Activated CD4-positive, alpha-beta memory T cell treated with anti-CD3 and anti-CD28 coated beads, Interleukin-2, amount 10 ng/mL, durations not matched to agents 7 days and 5 days (primary cell): ENCODE results near the gene CNNM2. TPM values are rescaled to one million over a fixed set of nuclear protein-coding genes. Genes with fewer than 3 reads are reported as not detected.
"Not testable (repeated sequence)": the region's sequence is repeated elsewhere in the genome, so short reads cannot be mapped to it uniquely, and the experiment has no call there.

Source experiments
- CTCF ChIA-PET: fragments of 350-600 bp; sonication (Branson Sonifier 250); formaldehyde crosslinking; loops from one replicate; lab custom pipeline; 2021; ENCODE audit warnings: antibody characterized with exemption, inconsistent platforms; lab: Charles Lee
- POLR2A ChIA-PET: fragments of 350-600 bp; sonication (Branson Sonifier 250); formaldehyde crosslinking; loops from one replicate; lab custom pipeline; 2021; ENCODE audit warnings: antibody characterized with exemption; lab: Charles Lee
- DNase-seq: peaks from one replicate; pipeline ENCODE4 v3.0.0-alpha.2; 2020
- H3K27ac Mint-ChIP-seq: one replicate; pipeline ENCODE4 v1.8.0; 2021; ENCODE audit warnings: mild to moderate bottlenecking, mixed read lengths
- H3K27me3 Mint-ChIP-seq: one replicate; pipeline ENCODE4 v1.8.0; 2021; ENCODE audit warnings: mixed read lengths
- H3K36me3 Mint-ChIP-seq: one replicate; pipeline ENCODE4 v1.8.0; 2021; ENCODE audit warnings: low read depth, mixed read lengths
- H3K4me1 Mint-ChIP-seq: one replicate; pipeline ENCODE4 v1.8.0; 2021; ENCODE audit warnings: mixed read lengths
- H3K4me3 Mint-ChIP-seq: one replicate; pipeline ENCODE4 v1.8.0; 2021; ENCODE audit warnings: mild to moderate bottlenecking, mixed read lengths
- H3K9me3 Mint-ChIP-seq: one replicate; pipeline ENCODE4 v1.8.0; 2021; ENCODE audit warnings: mixed read lengths
- total RNA-seq, 2 experiments: library from RNA; stranded (reverse); gene quantifications; one replicate each; pipeline ENCODE4 v1.2.3, GENCODE V29; 2021

Gene CNNM2
- total RNA-seq, 2 experiments from 2014 or later, result 7.9 to 8.4 TPM

GRCh38 chr10:102962267-102962666 is 44.2 kb downstream of the CNNM2 start:
- POLR2A ChIA-PET, result no interaction called here
- CTCF ChIA-PET, result no interaction called here
- H3K27me3 Mint-ChIP-seq, result no peaks in the 10 kb centered on the region
- no peak overlapping the region for H3K27ac Mint-ChIP-seq
- H3K36me3 Mint-ChIP-seq, result no peaks in the 10 kb centered on the region
- no peak for DNase-seq
- no peak overlapping the region for H3K4me3 Mint-ChIP-seq
- H3K9me3 Mint-ChIP-seq, result no peaks in the 10 kb centered on the region
- H3K4me1 Mint-ChIP-seq, result no peaks in the 10 kb centered on the region

- no peaks in the 10 kb centered on the region for H3K4me1 Mint-ChIP-seq
- POLR2A ChIA-PET, result no interaction called here
- CTCF ChIA-PET, result no interaction called here
- H3K27me3 Mint-ChIP-seq, result no peaks in the 10 kb centered on the region
- H3K9me3 Mint-ChIP-seq, result no peaks in the 10 kb centered on the region
- H3K36me3 Mint-ChIP-seq, result no peaks in the 10 kb centered on the region
- DNase-seq, result no peak
- no peak overlapping the region for H3K27ac Mint-ChIP-seq
- no peak overlapping the region for H3K4me3 Mint-ChIP-seq
Observed at GRCh38 chr10:102962951-102963755, 45.1 kb downstream of the CNNM2 start.

- no peaks in the 10 kb centered on the region for H3K36me3 Mint-ChIP-seq
- no peak overlapping the region for H3K27ac Mint-ChIP-seq
- CTCF ChIA-PET, result interaction anchor here (0.5 kb wide), 1 partner anchor 69 kb away, joined by 4 read pairs; no protein-coding TSS in a partner anchor
- H3K27me3 Mint-ChIP-seq, result no peaks in the 10 kb centered on the region
- no peak overlapping the region for H3K4me3 Mint-ChIP-seq
- POLR2A ChIA-PET, result no interaction called here
- no peaks in the 10 kb centered on the region for H3K4me1 Mint-ChIP-seq
- no peak for DNase-seq
- no peaks in the 10 kb centered on the region for H3K9me3 Mint-ChIP-seq
Observed at GRCh38 chr10:102963756-102964025, 45.6 kb downstream of the CNNM2 start.

DNA sequence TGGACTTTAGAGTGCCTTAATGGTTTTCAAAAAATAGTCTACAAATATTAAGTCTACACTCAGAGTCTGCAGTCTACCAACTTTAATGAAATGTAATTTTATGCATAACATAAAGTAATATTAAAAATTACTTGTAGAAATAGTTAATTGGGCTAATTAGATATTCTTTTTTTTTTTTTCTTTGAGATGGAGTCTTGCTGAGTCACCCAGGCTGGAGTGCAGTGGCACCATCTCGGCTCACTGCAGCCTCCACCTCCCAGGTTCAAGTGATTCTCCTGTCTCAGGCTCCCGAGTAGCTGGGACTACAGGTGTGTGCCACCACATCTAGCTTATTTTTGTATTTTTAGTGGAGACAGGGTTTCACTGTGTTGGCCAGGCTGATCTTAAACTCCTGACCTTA is 46.0 kb downstream of the CNNM2 start:
- H3K4me1 Mint-ChIP-seq, H3K27me3 Mint-ChIP-seq, POLR2A ChIA-PET, DNase-seq, H3K27ac Mint-ChIP-seq, H3K36me3 Mint-ChIP-seq, H3K4me3 Mint-ChIP-seq, H3K9me3 Mint-ChIP-seq: not testable (repeated sequence)
- CTCF ChIA-PET, result interaction anchor here (0.5 to 1.0 kb wide), 2 partner anchors 11 to 68 kb away, joined by 3 to 4 read pairs; no protein-coding TSS in a partner anchor

DNA sequence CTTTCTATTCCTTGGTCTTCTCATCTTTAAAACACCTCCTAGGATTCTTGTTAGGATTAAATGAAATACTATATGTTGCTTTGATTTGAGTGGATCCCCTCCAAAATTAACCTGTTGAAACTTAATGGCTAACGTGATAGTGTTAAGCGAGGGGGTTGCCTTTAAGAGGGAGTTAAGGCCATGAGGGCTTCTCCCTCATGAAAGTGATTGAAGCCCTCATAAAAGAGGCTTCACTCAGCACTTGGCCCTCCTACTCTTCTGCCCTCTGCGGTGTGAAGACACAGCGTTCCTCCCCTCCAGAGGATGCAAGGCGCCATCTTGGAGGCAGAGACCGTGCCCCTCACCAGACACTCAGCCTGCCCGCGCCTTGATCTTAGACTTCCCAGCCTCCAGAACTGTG is 46.6 kb downstream of the CNNM2 start:
- ChIA-PET POLR2A (no interaction called here), CTCF (interaction anchor here (1.0 kb wide), 1 partner anchor 12 kb away, joined by 3 read pairs; no protein-coding TSS in a partner anchor)
- H3K4me3 Mint-ChIP-seq, result no peak overlapping the region

DNA sequence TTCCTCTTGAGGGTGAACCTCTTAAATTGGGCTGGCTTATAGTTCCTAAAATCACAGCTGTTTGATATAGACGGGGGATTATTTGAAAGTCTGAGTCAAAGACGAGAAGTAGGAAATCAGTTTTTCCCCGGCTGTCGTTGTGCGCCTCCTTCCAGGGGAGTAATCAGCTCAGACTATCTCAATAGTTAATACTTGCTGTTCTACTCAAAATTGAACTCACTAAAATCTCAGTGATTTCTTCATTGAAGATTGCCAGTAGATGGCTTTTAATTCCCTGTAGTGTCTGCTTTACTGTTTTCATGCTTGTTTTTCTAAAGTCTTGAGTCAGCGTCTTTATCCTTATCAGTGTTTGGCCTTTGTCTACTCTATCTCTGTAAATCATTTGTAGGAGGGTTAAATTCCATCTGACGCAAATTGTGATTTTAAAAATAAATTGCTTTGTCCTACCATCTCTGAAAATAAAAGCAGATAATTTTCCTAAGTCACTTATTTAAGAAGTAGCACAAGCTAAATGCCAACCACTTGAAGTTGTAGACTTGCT is 47.3 kb downstream of the CNNM2 start:
- Mint-ChIP-seq H3K27me3 (no peaks in the 10 kb centered on the region), H3K36me3 (no peaks in the 10 kb centered on the region), H3K9me3 (no peaks in the 10 kb centered on the region), H3K27ac (no peak overlapping the region), H3K4me1 (no peaks in the 10 kb centered on the region), H3K4me3 (no peak overlapping the region)
- DNase-seq, result no peak
- ChIA-PET POLR2A (no interaction called here), CTCF (interaction anchor here (1.0 kb wide), 1 partner anchor 13 kb away, joined by 3 read pairs; no protein-coding TSS in a partner anchor)

More for the DNA sequence above, 46.6 kb downstream of the CNNM2 start:
- Mint-ChIP-seq H3K4me1 (no peaks in the 10 kb centered on the region), H3K27me3 (no peaks in the 10 kb centered on the region), H3K27ac (no peak overlapping the region), H3K36me3 (no peaks in the 10 kb centered on the region), H3K9me3 (no peaks in the 10 kb centered on the region)
- DNase-seq, result no peak

- no peaks in the 10 kb centered on the region for H3K27me3 Mint-ChIP-seq
- H3K9me3 Mint-ChIP-seq, result no peaks in the 10 kb centered on the region
- H3K27ac Mint-ChIP-seq, result no peak overlapping the region
- no peak for DNase-seq
- no peaks in the 10 kb centered on the region for H3K36me3 Mint-ChIP-seq
- no peaks in the 10 kb centered on the region for H3K4me1 Mint-ChIP-seq
- H3K4me3 Mint-ChIP-seq, result no peak overlapping the region
- CTCF ChIA-PET, result no interaction called here
- POLR2A ChIA-PET, result no interaction called here
Observed at GRCh38 chr10:102967123-102967522, 49.0 kb downstream of the CNNM2 start.

- Mint-ChIP-seq H3K4me3 (no peak overlapping the region), H3K4me1 (no peaks in the 10 kb centered on the region), H3K36me3 (no peaks in the 10 kb centered on the region), H3K27ac (no peak overlapping the region), H3K27me3 (no peaks in the 10 kb centered on the region), H3K9me3 (no peaks in the 10 kb centered on the region)
- DNase-seq, result no peak
- POLR2A ChIA-PET, result no interaction called here
- CTCF ChIA-PET, result interaction anchor here (0.7 kb wide), 1 partner anchor 135 kb away, joined by 4 read pairs; no protein-coding TSS in a partner anchor
Observed at GRCh38 chr10:102970562-102971340, 52.7 kb downstream of the CNNM2 start.

DNA sequence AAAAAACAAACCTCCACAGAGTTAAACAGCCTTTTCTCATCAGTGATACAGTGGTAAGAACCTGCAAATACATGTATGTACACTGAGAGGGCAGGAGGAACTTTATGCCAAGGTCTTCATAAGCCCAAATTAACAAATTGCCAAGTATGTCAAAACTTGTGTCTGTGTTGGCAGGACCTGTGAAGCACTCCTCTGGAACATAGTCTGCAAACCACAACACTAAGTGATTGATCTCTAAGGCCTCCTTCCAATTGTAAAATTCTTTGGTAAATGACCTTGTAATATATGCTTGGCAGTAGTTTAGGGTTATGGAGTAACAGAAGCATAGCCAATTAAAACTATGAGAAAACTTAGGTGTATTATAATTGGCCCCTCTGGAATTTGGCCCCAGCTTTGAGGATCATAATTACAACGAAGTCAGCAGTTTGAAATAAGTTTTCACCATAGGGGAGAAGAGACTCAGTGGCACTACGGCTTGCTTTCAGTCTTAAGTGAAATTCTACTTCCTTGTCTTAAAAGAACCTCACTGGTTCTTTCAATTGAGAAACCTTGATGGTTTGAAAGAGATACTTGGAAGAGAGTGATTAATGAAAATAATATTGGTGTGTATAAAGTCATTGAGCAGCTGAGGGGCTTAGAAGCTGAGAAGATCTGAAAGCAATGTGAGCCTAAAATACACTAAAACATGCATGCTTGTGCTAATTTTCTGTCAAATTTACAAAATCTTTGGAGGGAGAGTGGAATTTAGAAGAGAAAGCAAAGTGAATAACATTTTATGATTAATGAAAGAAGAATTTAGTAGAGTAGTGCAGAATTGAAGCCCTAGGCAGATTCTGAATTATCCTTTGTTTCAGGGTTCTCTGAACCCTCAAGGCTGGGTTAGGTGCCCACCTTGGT is 57.6 kb downstream of the CNNM2 start:
- Mint-ChIP-seq H3K4me3 (no peak overlapping the region), H3K36me3 (no peaks in the 10 kb centered on the region), H3K9me3 (no peaks in the 10 kb centered on the region), H3K4me1 (no peaks in the 10 kb centered on the region), H3K27ac (no peak overlapping the region), H3K27me3 (no peaks in the 10 kb centered on the region)
- POLR2A ChIA-PET, result no interaction called here
- CTCF ChIA-PET, result interaction anchor here (0.7 kb wide), 1 partner anchor 12 kb away, joined by 3 read pairs; no protein-coding TSS in a partner anchor
- DNase-seq, result no peak

- H3K27me3 Mint-ChIP-seq, H3K27ac Mint-ChIP-seq, H3K36me3 Mint-ChIP-seq, H3K9me3 Mint-ChIP-seq, H3K4me3 Mint-ChIP-seq, POLR2A ChIA-PET, H3K4me1 Mint-ChIP-seq, DNase-seq: not testable (repeated sequence)
- CTCF ChIA-PET, result interaction anchor here (0.7 to 0.8 kb wide), 2 partner anchors 11 to 75 kb away, joined by 3 read pairs; no protein-coding TSS in a partner anchor
Observed at GRCh38 chr10:102976380-102976726, 58.3 kb downstream of the CNNM2 start.

GRCh38 chr10:102982296-102982695 is 64.2 kb downstream of the CNNM2 start:
- no peak overlapping the region for H3K4me3 Mint-ChIP-seq
- CTCF ChIA-PET, result no interaction called here

GRCh38 chr10:102984086-102984485 is 66.0 kb downstream of the CNNM2 start:
- ChIA-PET POLR2A (no interaction called here), CTCF (no interaction called here)
- H3K27me3 Mint-ChIP-seq, result no peaks in the 10 kb centered on the region

More at GRCh38 chr10:102982296-102982695, 64.2 kb downstream of the CNNM2 start:
- POLR2A ChIA-PET, result no interaction called here
- Mint-ChIP-seq H3K36me3 (no peaks in the 10 kb centered on the region), H3K9me3 (no peaks in the 10 kb centered on the region), H3K27me3 (no peaks in the 10 kb centered on the region), H3K27ac (no peak overlapping the region), H3K4me1 (no peaks in the 10 kb centered on the region)
- DNase-seq, result no peak

More at GRCh38 chr10:102984086-102984485, 66.0 kb downstream of the CNNM2 start:
- no peaks in the 10 kb centered on the region for H3K4me1 Mint-ChIP-seq
- no peak overlapping the region for H3K4me3 Mint-ChIP-seq
- H3K9me3 Mint-ChIP-seq, result no peaks in the 10 kb centered on the region
- DNase-seq, result no peak
- H3K27ac Mint-ChIP-seq, result no peak overlapping the region
- H3K36me3 Mint-ChIP-seq, result no peaks in the 10 kb centered on the region
